OCI-LY7 (cell line): ENCODE data around the gene SOX14. TPM values are rescaled to one million over a fixed set of nuclear protein-coding genes. Genes with fewer than 3 reads are reported as not detected.

Experiments
- BruUV-seq: library from RNA; stranded (reverse); fragments of 400-500 nt; replicated peaks from 2 replicates; lab custom pipeline; 2021; lab: Mats Ljungman, UMichigan
- CTCF ChIA-PET: fragments of 300-600 bp; sonication (Branson Sonifier 250); formaldehyde crosslinking; loops from one replicate; lab custom pipeline; 2022; ENCODE audit warnings: antibody characterized with exemption; ENCODE audit not compliant: unreplicated experiment; lab: Charles Lee
- POLR2A ChIA-PET: fragments of 300-600 bp; sonication (Branson Sonifier 250); formaldehyde crosslinking; loops from one replicate; lab custom pipeline; 2022; ENCODE audit warnings: antibody characterized with exemption; lab: Charles Lee
- DNase-seq: peaks from one replicate; pipeline ENCODE4 v3.0.0-alpha.2; 2015; ENCODE audit warnings: low spot score
- H2AFZ ChIP-seq: fragments of 200-600 bp; sonication (generic), shearing (Covaris generic); 2 replicates; pipeline ENCODE4 v1.6.1; 2014; ENCODE audit warnings: mild to moderate bottlenecking, antibody characterized with exemption, low read length, moderate library complexity
- H3K27ac ChIP-seq: fragments of 200-600 bp; sonication (generic); 2 replicates; pipeline ENCODE4 v1.5.1; 2014; ENCODE audit warnings: mixed run types, low read depth, mild to moderate bottlenecking, moderate library complexity, low read length, inconsistent platforms; ENCODE audit not compliant: poor library complexity, severe bottlenecking
- H3K36me3 ChIP-seq: fragments of 200-600 bp; sonication (generic); 2 replicates; pipeline ENCODE4 v1.6.1; 2014; ENCODE audit warnings: mild to moderate bottlenecking, antibody characterized with exemption, low read length, moderate library complexity, mixed read lengths; ENCODE audit not compliant: insufficient read depth
- H3K4me1 ChIP-seq: fragments of 200-600 bp; sonication (generic); 2 replicates; pipeline ENCODE4 v1.5.1; 2014; ENCODE audit warnings: mild to moderate bottlenecking, low read length; ENCODE audit not compliant: insufficient read depth, poor library complexity, severe bottlenecking
- H3K4me2 ChIP-seq: fragments of 200-600 bp; sonication (generic); 2 replicates; pipeline ENCODE4 v1.6.1; 2014; ENCODE audit warnings: mild to moderate bottlenecking, low read length
- H3K4me3 ChIP-seq: fragments of 200-600 bp; sonication (generic); 2 replicates; pipeline ENCODE4 v1.5.1; 2014; ENCODE audit warnings: mild to moderate bottlenecking, low read depth, low read length; ENCODE audit not compliant: poor library complexity, severe bottlenecking
- H3K79me2 ChIP-seq: fragments of 200-600 bp; sonication (generic); 2 replicates; pipeline ENCODE4 v1.6.1; 2016; ENCODE audit warnings: low read depth, mild to moderate bottlenecking, low read length, moderate library complexity, mixed read lengths; ENCODE audit not compliant: insufficient read depth
- H3K9me2 ChIP-seq: fragments of 200-600 bp; sonication (generic); 2 replicates; pipeline ENCODE4 v1.6.1; 2016; ENCODE audit warnings: mild to moderate bottlenecking, low read length, mixed read lengths; ENCODE audit not compliant: insufficient read depth
- H3K9me3 ChIP-seq: fragments of 200-600 bp; sonication (generic); 2 replicates; pipeline ENCODE4 v1.6.1; 2014; ENCODE audit warnings: mild to moderate bottlenecking, mixed run types, low read length, mixed read lengths
- H4K20me1 ChIP-seq: fragments of 200-600 bp; sonication (generic); 2 replicates; pipeline ENCODE4 v1.6.1; 2014; ENCODE audit warnings: mild to moderate bottlenecking, antibody characterized with exemption, low read length, moderate library complexity, mixed read lengths; ENCODE audit not compliant: insufficient read depth
- CTCF ChIP-seq: fragments of 200-600 bp; sonication (generic); conservative IDR thresholded peaks from 2 replicates; pipeline ENCODE4 v1.5.1; 2014; ENCODE audit warnings: mild to moderate bottlenecking, antibody characterized with exemption, low read length, moderate library complexity, mixed read lengths
- EZH2phosphoT487 ChIP-seq: fragments of 200-600 bp; sonication (generic); IDR thresholded peaks from 2 replicates; pipeline ENCODE4 v1.6.1; 2018; ENCODE audit warnings: low read depth, borderline replicate concordance, mild to moderate bottlenecking, mixed run types, antibody characterized with exemption, low read length, moderate library complexity, mixed read lengths
- intact Hi-C: fragments of 100-400 bp; cut with micrococcal nuclease; formaldehyde crosslinking; loops from one replicate; pipeline ENCODE4 v1.10.0; 2022; ENCODE audit not compliant: unreplicated experiment
- total RNA-seq, 2 experiments: library from RNA; depleted of rRNA in 1 of 2; stranded (reverse); fragments of >200 nt in 1 of 2; shearing (Covaris generic) in 1 of 2; gene quantifications; 2 replicates each; pipeline ENCODE4 v1.2.3, GENCODE V29; 2014 to 2022

SOX14 gene
- total RNA-seq, 2 experiments from 2014 or later, result not detected

- H3K4me1 ChIP-seq, result no peaks in the 10 kb centered on the region
- intact Hi-C loops, result no loop called here
- H2AFZ ChIP-seq, result no peak overlapping the region
- TF ChIP-seq EZH2phosphoT487 (no peak), CTCF (no peak)
- no peaks in the 10 kb centered on the region for H3K79me2 ChIP-seq
- BruUV-seq, result no TSS peak
- no peaks in the 10 kb centered on the region for H3K9me2 ChIP-seq
- H4K20me1 ChIP-seq, result no peaks in the 10 kb centered on the region
- H3K4me2 ChIP-seq, result no peak overlapping the region
- ChIA-PET CTCF (no interaction called here), POLR2A (no interaction called here)
- H3K4me3 ChIP-seq, result no peak overlapping the region
- no peaks in the 10 kb centered on the region for H3K36me3 ChIP-seq
- H3K9me3 ChIP-seq, result no peaks in the 10 kb centered on the region
- no peak for DNase-seq
- H3K27ac ChIP-seq, result no peak overlapping the region
Measured at GRCh38 chr3:137769322-137770065, 5.4 kb downstream of the SOX14 start.

GRCh38 chr3:137770066-137770834 lies 6.1 kb downstream of the SOX14 start:
- Histone ChIP-seq H3K4me2 (no peak overlapping the region), H3K9me2 (no peaks in the 10 kb centered on the region), H2AFZ (no peak overlapping the region), H3K9me3 (no peaks in the 10 kb centered on the region), H3K36me3 (no peaks in the 10 kb centered on the region), H4K20me1 (no peaks in the 10 kb centered on the region), H3K4me1 (no peaks in the 10 kb centered on the region), H3K79me2 (no peaks in the 10 kb centered on the region), H3K4me3 (no peak overlapping the region), H3K27ac (no peak overlapping the region)
- DNase-seq, result no peak
- ChIA-PET POLR2A (no interaction called here), CTCF (no interaction called here)
- no peak for TF ChIP-seq EZH2phosphoT487
- no peak for TF ChIP-seq CTCF
- BruUV-seq, result no TSS peak
- intact Hi-C loops, result no loop called here
